ENCODE measurements around the gene GRK5. TPM values are rescaled to one million over a fixed set of nuclear protein-coding genes. Genes with fewer than 3 reads are reported as not detected.

Gene GRK5
- total RNA-seq, 1 experiment from 2014 or later: 4.8 TPM

GRCh38 chr10:119253433-119254174 is 46.2 kb downstream of the GRK5 start:
- TF ChIP-seq, protein P1, sequence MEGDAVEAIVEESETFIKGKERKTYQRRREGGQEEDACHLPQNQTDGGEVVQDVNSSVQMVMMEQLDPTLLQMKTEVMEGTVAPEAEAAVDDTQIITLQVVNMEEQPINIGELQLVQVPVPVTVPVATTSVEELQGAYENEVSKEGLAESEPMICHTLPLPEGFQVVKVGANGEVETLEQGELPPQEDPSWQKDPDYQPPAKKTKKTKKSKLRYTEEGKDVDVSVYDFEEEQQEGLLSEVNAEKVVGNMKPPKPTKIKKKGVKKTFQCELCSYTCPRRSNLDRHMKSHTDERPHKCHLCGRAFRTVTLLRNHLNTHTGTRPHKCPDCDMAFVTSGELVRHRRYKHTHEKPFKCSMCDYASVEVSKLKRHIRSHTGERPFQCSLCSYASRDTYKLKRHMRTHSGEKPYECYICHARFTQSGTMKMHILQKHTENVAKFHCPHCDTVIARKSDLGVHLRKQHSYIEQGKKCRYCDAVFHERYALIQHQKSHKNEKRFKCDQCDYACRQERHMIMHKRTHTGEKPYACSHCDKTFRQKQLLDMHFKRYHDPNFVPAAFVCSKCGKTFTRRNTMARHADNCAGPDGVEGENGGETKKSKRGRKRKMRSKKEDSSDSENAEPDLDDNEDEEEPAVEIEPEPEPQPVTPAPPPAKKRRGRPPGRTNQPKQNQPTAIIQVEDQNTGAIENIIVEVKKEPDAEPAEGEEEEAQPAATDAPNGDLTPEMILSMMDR (conservative IDR thresholded peaks at IDR 0.05): no peak
- no peak for TF ChIP-seq EZH2 (IDR thresholded peaks at IDR 0.05; ENCODE audit: low read depth)
- Histone ChIP-seq H3K4me2 (peak overlapping the region; percentile 68), H3K9me3 (ENCODE audit: insufficient read depth, low read depth) (no peaks in the 10 kb centered on the region), H2AFZ (peak overlapping the region; percentile 59), H3K4me1 (replicated peaks; ENCODE audit: insufficient read depth) (peaks cover 40% of the 10 kb centered on the region), H3K9me2 (ENCODE audit: insufficient read depth) (no peaks in the 10 kb centered on the region), H3K27ac (peak overlapping the region; percentile 97), H3K36me3 (ENCODE audit: low read depth) (no peaks in the 10 kb centered on the region), H3K79me2 (ENCODE audit: low read depth) (no peaks in the 10 kb centered on the region), H4K20me1 (ENCODE audit: insufficient read depth) (no peaks in the 10 kb centered on the region), H3K27me3 (ENCODE audit: insufficient read depth, low read depth) (no peaks in the 10 kb centered on the region), H3K4me3 (peak overlapping the region; percentile 24; the same call in 1 of the 2 replicates), H3F3A (ENCODE audit: insufficient read depth, low read depth) (peaks cover 30% of the 10 kb centered on the region)
- intact Hi-C loops (cut with micrococcal nuclease; ENCODE audit: unreplicated experiment): loop anchor here (1.0 to 5.0 kb wide), 3 partner anchors 17 to 46 kb away; partner anchors contain the start of gene GRK5
- no TSS peak for BruUV-seq (replicated peaks)
- peak; percentile 73 to 80 for DNase-seq
- ChIA-PET CTCF (interaction anchor here (0.6 to 0.9 kb wide), 5 partner anchors 44 to 169 kb away, joined by 3 to 14 read pairs (median 3); partner anchors contain the start of gene GRK5), POLR2A (ENCODE audit: unreplicated experiment) (interaction anchor here (0.5 to 0.9 kb wide), 5 partner anchors 46 to 499 kb away, joined by 3 to 11 read pairs (median 4); partner anchors contain the start of genes CACUL1 and GRK5)

GRCh38 chr10:119254335-119254734 is 47.0 kb downstream of the GRK5 start:
- TF ChIP-seq, protein P1 (conservative IDR thresholded peaks at IDR 0.05): no peak
- no peak for TF ChIP-seq EZH2 (IDR thresholded peaks at IDR 0.05; ENCODE audit: low read depth)
- Histone ChIP-seq H3K9me3 (ENCODE audit: insufficient read depth, low read depth) (no peaks in the 10 kb centered on the region), H3K79me2 (ENCODE audit: low read depth) (no peaks in the 10 kb centered on the region), H3K4me1 (replicated peaks; ENCODE audit: insufficient read depth) (peaks cover 40% of the 10 kb centered on the region), H3K4me2 (peak overlapping the region; percentile 68), H2AFZ (peak overlapping the region; percentile 52; the same call in 1 of the 2 replicates), H3K27me3 (ENCODE audit: insufficient read depth, low read depth) (no peaks in the 10 kb centered on the region), H3K4me3 (peak overlapping the region; percentile 24; the same call in 1 of the 2 replicates), H3K36me3 (ENCODE audit: low read depth) (no peaks in the 10 kb centered on the region), H3K9me2 (ENCODE audit: insufficient read depth) (no peaks in the 10 kb centered on the region), H3K27ac (peak overlapping the region; percentile 97), H3F3A (ENCODE audit: insufficient read depth, low read depth) (peaks cover 30% of the 10 kb centered on the region), H4K20me1 (ENCODE audit: insufficient read depth) (no peaks in the 10 kb centered on the region)
- peak in 1 of 2 experiments; percentile 6 for DNase-seq
- CTCF ChIA-PET: interaction anchor here (0.6 kb wide), 1 partner anchor 42 kb away, joined by 3 read pairs; no protein-coding TSS in a partner anchor
- BruUV-seq (replicated peaks): no TSS peak
- intact Hi-C loops (cut with micrococcal nuclease; ENCODE audit: unreplicated experiment): loop anchor here (1.0 to 5.0 kb wide), 3 partner anchors 16 to 47 kb away; partner anchors contain the start of gene GRK5
- POLR2A ChIA-PET (ENCODE audit: unreplicated experiment): no interaction called here

GRCh38 chr10:119256030-119256429 is 48.7 kb downstream of the GRK5 start:
- no TSS peak for BruUV-seq (replicated peaks)
- Histone ChIP-seq H3K9me3 (ENCODE audit: insufficient read depth, low read depth) (no peaks in the 10 kb centered on the region), H3K27ac (peak overlapping the region; percentile 97), H3K4me2 (no peak overlapping the region), H3K9me2 (ENCODE audit: insufficient read depth) (no peaks in the 10 kb centered on the region), H3K27me3 (ENCODE audit: insufficient read depth, low read depth) (no peaks in the 10 kb centered on the region), H3K79me2 (ENCODE audit: low read depth) (no peaks in the 10 kb centered on the region), H3K36me3 (ENCODE audit: low read depth) (no peaks in the 10 kb centered on the region), H3K4me3 (no peak overlapping the region), H3F3A (ENCODE audit: insufficient read depth, low read depth) (peaks cover 30% of the 10 kb centered on the region), H4K20me1 (ENCODE audit: insufficient read depth) (no peaks in the 10 kb centered on the region), H3K4me1 (replicated peaks; ENCODE audit: insufficient read depth) (peaks cover 36% of the 10 kb centered on the region), H2AFZ (no peak overlapping the region)
- no peak for DNase-seq
- TF ChIP-seq, protein P1 (conservative IDR thresholded peaks at IDR 0.05): no peak
- TF ChIP-seq EZH2 (IDR thresholded peaks at IDR 0.05; ENCODE audit: low read depth): no peak
- intact Hi-C loops (cut with micrococcal nuclease; ENCODE audit: unreplicated experiment): no loop called here
- ChIA-PET POLR2A (ENCODE audit: unreplicated experiment) (no interaction called here), CTCF (no interaction called here)

Measured in PC-9 (cell line).